ENCODE data around the gene PTPRM.

The PTPRM gene

DNA sequence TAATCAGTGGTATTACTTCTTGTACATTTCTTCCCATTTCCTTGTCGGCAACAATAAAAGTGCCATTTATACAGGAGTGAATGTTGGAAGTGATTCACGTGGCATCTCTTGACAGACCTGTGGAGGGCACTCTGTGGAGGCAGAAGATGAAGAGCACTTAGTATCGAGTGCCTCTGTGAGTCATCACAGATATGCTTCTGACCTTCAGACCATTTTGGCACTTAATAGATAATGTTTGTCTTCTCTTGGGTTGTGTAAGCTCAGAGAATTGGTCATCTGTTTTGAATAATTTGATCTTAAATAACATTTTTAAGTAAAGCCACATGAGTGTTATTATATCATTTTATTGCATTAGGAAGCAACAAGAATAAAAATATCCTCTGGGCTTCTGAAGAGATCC lies 305.5 kb downstream of the PTPRM start:
- DNase-seq, result no peak

DNA sequence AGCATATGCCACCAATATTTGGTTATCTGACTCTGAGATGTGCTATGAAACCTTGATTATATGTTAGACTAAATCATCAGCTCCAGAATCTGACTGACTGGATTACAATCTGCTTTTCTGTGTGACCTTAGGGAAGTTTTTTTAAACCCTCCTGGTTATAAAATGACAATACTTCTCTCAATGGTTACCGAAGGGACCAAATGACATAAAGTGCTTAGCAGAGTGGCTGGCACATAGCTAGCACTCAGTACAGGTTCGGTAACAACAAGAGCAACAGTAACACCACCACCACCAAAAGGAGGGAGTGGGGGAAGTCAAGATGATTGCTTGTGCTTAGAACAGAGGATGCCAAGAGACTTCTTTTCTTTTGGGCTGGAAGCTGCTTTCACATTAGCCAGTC lies 306.2 kb downstream of the PTPRM start:
- no peak for DNase-seq

- DNase-seq, result no peak
These were observed 309.4 kb downstream of the PTPRM start for GRCh38 chr18:7876354-7877104.

- DNase-seq, result no peak
These were observed 310.5 kb downstream of the PTPRM start for GRCh38 chr18:7877609-7878008.

- DNase-seq, result no peak
These were observed 311.4 kb downstream of the PTPRM start for GRCh38 chr18:7878265-7879211.

GRCh38 chr18:7879717-7880116 lies 312.6 kb downstream of the PTPRM start:
- DNase-seq, result no peak

DNA sequence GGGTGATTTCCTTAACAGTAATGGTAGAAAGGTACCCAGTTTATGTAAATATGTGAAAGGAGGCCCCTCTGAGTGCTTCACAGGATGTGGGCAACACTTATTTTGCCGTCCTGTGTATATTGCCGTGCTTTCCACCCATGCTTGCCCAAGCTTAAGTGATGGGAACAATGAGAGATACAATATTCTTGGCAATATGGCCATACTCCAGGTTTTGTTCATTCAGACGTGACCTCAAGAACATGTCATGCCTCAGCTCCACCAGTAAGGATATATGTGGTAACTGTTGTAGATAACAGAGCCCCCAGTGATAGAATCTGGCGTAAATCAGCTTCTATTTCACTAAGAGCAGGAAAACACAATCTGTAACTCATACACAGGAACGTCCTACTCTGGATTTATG lies 318.7 kb downstream of the PTPRM start:
- no peak for DNase-seq

GRCh38 chr18:7886436-7886835 lies 319.3 kb downstream of the PTPRM start:
- no peak for DNase-seq

DNA sequence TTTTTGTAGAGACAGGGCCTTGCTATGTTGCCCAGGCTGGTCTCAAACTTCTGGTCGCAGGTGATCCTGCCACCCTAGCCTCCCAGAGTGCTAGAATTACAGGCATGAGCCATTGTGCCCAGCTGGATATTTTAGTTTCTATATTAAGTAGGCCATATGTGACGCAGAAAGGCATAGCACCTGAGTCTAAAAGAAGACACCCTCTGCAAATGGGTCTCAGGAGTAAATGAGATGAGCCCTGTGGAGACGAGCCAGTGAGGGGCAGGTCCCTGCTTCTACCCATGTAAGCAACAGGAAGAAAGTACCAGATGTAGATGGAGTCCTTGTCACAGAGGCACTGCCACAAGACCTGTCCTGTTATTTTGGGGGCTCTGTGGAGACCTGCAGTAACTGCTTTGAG lies 322.4 kb downstream of the PTPRM start:
- no peak for DNase-seq

- no peak for DNase-seq
These were observed 323.0 kb downstream of the PTPRM start for GRCh38 chr18:7890075-7890474.

DNA sequence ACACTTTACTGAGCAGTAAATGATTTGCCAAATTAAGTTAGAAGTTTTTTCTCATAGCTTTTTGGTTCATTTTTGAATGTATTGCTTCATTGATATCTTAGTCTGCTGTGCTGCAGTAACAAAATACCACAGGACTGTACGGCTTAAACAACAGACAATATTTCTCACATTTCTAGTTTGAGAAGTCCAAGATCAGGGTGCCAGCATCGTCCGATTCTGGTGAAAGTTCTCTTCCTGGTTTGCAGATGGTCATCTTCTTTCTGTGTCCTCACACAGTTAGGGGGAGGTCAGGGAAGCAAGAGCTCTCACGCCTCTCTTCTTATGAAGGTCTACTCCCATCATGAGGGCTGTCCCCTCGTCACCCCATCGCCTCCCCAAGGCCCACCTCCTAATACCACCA lies 325.4 kb downstream of the PTPRM start:
- DNase-seq, result no peak

DNA sequence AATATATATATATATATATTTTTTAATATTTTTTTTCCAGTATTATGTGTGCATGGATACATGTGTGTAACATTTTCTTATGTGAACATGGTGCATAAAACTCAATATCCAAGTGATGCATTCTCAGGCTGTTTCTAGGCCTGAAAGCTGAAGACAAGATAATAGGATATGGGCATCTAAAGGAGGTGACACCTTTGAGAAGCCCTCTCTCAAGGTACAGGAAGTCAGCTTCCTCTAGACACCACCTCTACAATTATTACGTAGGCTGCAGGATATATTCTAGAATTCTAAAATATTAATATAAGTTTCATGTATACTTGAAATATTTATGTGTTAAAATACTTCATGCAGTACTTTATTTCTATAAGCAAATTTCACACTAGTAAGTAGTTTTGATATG lies 327.5 kb downstream of the PTPRM start:
- DNase-seq, result no peak

- no peak for DNase-seq
These were observed 328.2 kb downstream of the PTPRM start for GRCh38 chr18:7895346-7895745.

DNA sequence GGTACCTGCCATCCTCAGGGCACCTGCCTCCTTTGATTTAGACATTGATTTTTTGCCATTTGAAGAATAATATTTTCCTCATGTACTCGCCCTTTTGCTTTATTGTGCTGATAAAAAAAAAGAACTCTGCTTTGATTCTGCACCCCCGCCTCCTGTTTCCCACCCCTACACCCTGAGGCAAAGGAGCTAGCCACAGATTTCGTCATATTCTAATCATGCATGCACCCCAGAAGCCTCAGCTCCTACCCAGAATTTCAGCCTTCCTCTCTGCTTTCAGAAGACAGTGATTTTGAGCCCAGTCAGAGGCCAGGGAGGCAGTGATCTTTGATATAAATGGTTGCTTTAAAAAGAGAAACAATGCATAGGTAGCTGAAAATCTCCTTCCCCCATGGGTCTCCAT lies 329.0 kb downstream of the PTPRM start:
- no peak for DNase-seq

DNA sequence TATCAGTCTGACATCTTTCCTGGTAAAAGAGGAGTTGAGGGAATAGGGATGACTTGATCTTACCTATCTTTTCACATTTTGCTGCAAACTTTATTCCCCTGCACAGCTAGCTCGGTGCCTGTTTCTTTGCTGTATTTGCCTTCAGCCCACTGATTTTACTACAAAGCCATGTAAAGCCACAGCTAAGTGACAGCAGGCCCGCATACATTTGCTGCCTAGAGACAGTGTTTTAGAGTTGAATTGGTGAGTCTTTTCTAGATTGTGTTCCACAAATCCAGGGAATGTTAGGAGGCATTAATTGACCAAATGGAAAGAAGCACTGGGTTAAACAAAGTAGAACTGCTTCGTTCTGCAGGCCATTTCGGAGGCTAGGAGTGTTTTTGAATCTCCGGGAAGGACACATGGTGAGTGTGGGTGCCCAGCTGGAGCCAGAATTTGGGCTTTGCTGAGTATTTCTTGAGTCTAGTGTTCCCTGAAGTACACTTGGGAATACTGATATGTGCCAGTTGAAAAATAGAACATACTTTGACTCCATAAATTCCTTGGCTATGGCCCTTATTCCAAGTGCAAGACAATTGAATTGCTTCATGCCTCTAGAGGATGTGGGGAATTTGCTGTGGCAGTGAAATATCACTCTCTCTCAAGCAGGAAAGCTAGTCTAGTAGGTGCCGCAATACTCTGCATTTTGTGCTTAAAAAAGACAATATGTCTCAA lies 329.8 kb downstream of the PTPRM start:
- DNase-seq, result no peak

DNA sequence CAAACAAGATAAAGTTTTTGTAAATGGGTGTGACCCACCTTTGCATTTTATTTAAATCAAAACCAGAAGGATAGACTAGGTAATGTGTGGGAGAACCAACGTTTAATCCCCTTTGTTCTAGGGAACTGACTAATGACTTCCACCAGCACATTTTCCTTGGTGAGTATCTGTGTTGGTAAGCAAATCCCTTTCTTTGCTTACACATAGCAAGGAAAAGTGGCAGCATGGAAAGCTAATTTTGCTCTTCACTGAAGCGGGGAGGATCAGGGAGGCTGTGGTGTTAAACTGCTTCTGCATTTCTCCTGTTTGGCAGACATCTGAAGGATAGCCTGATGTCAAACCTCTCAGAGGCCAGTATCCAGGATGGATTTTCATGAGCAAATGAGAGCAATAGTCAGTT lies 331.1 kb downstream of the PTPRM start:
- DNase-seq, result no peak

- no peak for DNase-seq
These were observed 332.0 kb downstream of the PTPRM start for GRCh38 chr18:7899078-7899477.

GRCh38 chr18:7900091-7900490 lies 333.0 kb downstream of the PTPRM start:
- no peak for DNase-seq

DNA sequence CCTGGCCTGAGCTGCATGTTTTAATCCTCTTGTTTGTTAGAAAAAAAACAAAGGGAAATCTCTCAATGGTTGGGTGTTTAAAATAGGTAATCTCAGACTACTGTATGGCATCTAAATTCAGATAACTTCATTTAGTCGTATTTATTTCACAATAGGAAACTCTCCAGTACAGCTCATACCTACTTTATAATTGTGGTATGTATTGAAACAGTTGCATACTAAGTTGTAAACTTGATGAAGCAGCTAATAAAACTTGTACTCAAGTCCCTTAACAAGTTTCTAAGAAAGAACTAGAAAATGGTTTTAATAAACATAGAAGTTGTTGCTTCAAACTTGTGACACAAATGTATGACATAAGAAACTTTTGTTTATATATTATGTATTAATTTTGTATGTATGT lies 334.5 kb downstream of the PTPRM start:
- no peak for DNase-seq

DNA sequence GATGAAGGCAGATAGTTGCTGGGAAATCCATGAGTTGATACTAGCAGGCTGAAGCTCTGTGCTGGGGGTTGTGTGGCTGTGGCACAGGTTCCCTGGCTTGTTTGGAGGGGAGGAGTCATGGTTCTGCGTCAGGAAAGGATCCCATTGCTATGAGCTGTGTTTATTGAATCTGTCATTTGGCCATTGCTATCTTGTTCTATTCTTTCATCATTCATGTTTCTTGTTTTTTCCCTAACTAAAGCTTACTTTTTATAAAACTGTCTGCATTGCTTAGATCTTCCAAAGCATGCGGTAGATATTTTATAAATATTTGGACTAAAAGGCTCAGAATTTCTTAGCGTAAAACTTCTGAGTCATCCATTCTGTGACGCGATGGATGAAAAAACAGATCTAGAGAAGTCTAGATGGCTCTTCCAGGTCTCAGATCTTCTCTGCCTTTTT lies 335.3 kb downstream of the PTPRM start:
- DNase-seq, result no peak

GRCh38 chr18:7904529-7904928 lies 337.4 kb downstream of the PTPRM start:
- no peak for DNase-seq

GRCh38 chr18:7908681-7909299 lies 341.7 kb downstream of the PTPRM start:
- DNase-seq, result no peak

Data from activated CD4-positive, CD25-positive, alpha-beta regulatory T cell treated with anti-CD3 and anti-CD28 coated beads, Interleukin-2, amount 50 U/mL, for 72 hours (primary cell).